Sciatic nerve (tissue), 2 donors: ENCODE measurements around the gene TXLNG. TPM values are rescaled to one million over a fixed set of nuclear protein-coding genes. Genes with fewer than 3 reads are reported as not detected.

ENCODE experiments used
- ATAC-seq: fragments of 200-7000 bp; cut with Tn5 transposase; one replicate; pipeline ENCODE4 v1.9.1; 2020; ENCODE audit warnings: mild to moderate bottlenecking, moderate library complexity
- DNase-seq: peaks from one replicate; pipeline ENCODE4 v3.0.0-alpha.2; 2020; ENCODE audit warnings: low spot score
- intact Hi-C: fragments of 100-400 bp; cut with DNase I; formaldehyde crosslinking; loops from one replicate; pipeline ENCODE4 v1.14.2; 2022
- total RNA-seq: library from RNA; stranded (reverse); fragmentation: NEBNext Ultra II Directional; extraction: Animal tissue kit (Norgen Biotek cat#: 25700); gene quantifications from one replicate; pipeline ENCODE4 v1.2.1, GENCODE V29; 2021
- donor health status: DM: no; HTN: no; CAD: no.
- donor health status: DM: no; HTN: no; CAD: no.

The TXLNG gene
- total RNA-seq, 1 donor from 2014 or later: 17.3 TPM

- no peak for DNase-seq
- no peak for ATAC-seq
- intact Hi-C loops: no loop called here
Observed at GRCh38 chrX:16862829-16863228, 76.6 kb downstream of the TXLNG start.

DNA sequence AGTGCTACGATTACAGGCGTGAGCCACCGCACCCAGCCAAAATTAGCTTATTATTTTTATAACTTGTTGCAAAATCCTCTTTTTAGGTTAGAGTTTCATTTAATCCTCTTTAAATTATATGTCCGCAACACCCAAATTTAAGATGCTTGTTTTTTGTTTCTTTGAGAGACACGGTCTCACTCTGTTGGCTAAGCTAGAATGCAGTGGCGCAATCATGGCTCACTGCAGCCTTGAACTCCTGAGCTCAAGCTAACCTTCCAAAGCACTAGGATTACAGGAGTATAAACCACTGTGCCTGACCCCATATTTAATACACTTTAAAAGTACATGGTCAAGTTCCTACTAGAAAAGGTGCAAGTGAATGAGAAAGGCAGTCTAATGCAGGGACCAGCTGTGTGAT lies 81.7 kb downstream of the TXLNG start:
- ATAC-seq: no peak
- intact Hi-C loops: no loop called here
- no peak for DNase-seq

DNA sequence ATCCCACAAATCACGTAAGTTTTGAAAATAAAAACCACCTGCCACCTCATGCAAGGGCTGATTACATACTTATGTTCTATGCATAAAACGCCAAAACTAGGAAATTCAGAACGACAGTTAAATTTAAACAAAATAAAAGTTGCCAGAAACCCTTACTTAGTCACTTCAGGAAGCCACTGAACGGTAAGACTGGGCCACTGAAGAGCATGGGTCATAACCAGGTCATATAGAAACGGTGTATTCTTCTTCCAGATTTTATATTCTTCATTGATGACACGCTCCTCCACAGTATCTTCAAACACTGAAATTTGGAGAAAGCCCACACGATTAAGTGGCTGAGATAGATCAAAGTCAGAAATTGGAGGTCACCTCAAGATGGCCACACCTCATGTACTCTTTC lies 82.7 kb downstream of the TXLNG start:
- ATAC-seq (no peak), DNase-seq (no peak)
- intact Hi-C loops: no loop called here

DNA sequence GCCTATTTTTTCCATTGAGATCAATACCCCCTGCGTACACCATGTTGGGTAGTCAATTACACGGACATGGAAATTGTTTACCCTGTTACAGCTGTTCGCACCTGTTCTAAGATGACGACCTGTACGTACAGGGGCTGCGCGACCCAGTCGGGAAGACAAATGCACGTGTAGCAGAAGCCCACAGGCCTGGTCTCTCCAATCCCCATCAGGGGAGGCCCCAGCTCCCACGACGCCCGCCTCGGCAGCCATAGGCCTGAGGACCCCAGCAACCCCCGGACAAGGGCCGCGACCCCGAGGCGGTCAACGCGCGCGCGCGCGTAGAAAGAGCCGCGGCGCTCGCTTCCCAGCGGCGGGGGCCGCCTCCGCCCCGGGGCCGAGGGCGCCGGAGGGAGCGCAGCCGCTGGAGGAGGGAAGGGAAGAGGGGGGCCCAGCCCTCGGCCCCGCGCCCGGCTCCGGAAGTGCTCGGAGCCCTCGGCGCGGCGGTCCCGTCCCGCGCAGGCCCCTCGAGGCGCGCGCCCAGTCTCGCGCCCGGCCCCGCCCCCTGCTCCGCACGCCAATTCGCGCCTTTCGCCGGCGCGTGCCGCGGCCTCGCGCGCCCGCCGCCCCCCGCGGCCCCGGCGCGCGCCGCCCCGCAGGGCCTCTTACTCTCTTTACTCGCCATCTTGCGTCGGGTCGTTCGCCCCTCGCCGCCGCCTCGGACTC lies 83.3 kb downstream of the TXLNG start:
- intact Hi-C loops: no loop called here
- DNase-seq (peak; percentile 68), ATAC-seq (peak; percentile 8)

GRCh38 chrX:16870095-16870861 lies 84.0 kb downstream of the TXLNG start, which contains the start of gene RBBP7:
TSS of gene RBBP7 (minus strand) at chrX:16870362. CDS start at chrX:16870053, 309 bp downstream.
- ATAC-seq (peak; percentile 97), DNase-seq (peak; percentile 96)

DNA sequence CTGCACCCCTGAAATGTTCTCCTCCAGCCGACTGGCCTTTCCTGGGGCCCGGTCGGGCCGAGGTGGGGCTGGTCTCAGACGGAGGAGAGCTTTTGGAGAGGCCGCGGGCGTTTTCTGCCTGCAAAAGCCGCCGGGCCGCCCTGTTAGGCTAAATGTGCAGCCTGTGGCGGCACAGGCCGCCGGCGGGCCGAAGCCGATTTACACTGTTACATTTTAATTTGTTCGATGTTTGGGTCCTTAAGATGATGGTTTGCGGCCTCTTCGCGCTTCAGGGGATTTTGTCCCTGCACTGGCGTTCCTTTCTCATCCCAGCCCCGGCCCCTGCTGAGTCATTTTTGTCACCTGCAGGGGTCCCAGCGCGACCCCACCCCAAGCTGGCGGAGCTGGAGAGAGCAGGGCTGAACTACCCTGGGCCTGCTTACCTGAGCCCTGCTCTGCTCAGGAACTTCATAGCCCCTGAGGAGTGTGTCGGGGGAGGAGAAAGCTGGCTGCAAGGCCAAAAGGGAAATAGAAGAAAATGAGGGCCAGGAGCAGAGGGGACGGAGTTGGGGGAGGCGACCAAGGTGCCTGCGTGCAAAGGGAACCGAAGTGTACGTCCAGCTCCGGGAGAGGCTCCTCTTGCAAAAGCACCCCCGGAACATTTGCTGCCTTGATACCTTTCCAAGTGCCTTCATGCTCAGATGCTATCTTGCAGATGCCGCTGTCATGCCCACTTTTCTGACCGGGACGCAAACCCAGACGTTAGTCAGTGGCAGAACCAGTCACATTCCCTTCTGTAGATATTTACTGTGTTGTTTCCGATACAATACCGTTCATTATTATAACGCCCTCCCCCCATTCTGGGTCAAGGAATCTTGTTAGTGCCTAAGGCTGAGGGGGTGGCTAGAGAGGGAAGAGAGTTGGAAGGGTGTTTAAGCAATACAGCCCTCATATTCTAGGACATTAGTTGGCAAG lies 84.9 kb downstream of the TXLNG start:
- DNase-seq (peak; percentile 74), ATAC-seq (peak; percentile 33)
- intact Hi-C loops: no loop called here

More at GRCh38 chrX:16870095-16870861, 84.0 kb downstream of the TXLNG start, which contains the start of gene RBBP7:
- intact Hi-C loops: no loop called here

DNA sequence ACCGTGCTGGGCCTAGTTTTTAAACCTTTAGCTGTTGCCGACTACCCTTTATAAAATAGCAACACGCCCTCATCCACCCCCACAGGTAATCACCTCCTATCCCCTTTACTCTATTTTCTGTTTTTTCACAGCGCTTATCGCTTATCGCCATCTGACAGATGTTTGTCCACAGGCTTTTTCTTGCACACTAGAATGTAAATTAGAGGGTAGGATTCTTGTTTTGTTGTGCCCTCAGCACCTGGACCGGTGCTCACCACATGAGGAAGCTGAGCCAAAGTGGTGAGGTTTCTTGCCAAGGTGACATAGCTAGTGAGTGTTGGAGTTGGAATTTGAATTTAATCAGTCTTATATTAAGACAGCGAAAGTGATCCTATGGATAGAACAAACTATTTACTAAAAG lies 86.8 kb downstream of the TXLNG start:
- ATAC-seq: no peak
- intact Hi-C loops: no loop called here
- DNase-seq: no peak

- no peak for DNase-seq
- no peak for ATAC-seq
- intact Hi-C loops: no loop called here
Observed at GRCh38 chrX:16874458-16875095, 88.3 kb downstream of the TXLNG start.

- DNase-seq: no peak
- intact Hi-C loops: no loop called here
- ATAC-seq: no peak
Observed at GRCh38 chrX:16876696-16877095, 90.4 kb downstream of the TXLNG start.

- DNase-seq: no peak
- intact Hi-C loops: no loop called here
- ATAC-seq: peak; percentile 65
Observed at GRCh38 chrX:16882169-16882568, 95.9 kb downstream of the TXLNG start.

DNA sequence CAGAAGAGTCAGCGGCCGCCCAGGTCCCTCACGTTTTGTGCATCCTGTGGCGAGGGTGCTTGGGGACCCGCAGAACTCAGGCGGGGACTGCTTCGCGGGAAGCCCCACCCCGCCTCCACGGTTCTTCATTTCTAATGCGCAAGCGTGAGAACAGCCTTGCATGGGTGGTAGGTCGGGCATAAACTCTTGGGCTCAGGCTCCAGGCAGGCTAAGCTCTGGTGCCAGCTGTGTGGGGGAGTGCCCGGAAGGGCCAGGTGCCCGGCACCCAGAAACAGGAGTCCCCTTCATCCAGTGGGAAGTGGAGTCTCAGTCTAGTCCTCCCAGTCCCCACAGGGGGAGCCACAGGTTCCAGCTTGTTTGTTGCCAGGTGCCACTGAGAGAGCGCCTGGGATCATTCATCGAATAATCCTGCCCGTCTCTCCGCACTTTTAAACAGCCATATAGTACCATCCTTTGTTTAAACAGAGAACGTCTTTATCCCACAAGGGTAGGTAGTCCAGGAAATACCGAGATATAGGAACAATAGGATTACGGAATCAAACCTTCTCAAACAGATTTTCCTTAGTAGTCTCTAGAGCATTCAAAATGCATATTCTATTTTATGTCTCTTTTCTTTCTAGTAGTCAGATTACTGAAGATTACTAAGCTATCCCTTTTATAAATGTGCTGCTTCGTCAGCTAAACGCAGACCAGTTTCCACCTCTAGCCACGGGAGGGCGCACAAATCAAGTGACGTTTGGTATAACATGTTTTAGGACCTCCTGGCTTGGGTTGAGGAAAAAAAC lies 96.6 kb downstream of the TXLNG start:
- ATAC-seq: peak; percentile 82
- peak; percentile 82 for DNase-seq
- intact Hi-C loops: no loop called here

GRCh38 chrX:16883487-16883804 lies 97.2 kb downstream of the TXLNG start:
- no peak for DNase-seq
- intact Hi-C loops: no loop called here

DNA sequence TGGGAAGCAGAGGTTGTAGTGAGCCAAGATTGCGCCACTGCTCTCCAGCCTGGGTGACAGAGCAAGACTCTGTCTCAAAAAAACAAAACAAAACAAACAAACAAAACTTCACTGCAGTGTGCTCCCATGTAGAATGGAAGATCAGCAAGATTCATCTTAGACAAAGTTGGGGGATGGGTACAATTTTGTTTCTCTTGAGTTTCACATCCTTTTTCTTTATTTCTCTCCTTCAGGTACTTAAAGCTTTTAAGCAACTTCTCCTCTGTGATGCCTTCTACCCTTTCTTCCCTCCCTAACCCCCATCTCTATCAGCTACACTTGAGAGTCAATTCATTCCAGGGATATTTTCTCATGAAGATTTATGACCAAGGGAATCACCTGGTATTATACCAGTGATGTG lies 99.4 kb downstream of the TXLNG start:
- ATAC-seq (no peak), DNase-seq (no peak)
- intact Hi-C loops: no loop called here

More at GRCh38 chrX:16883487-16883804, 97.2 kb downstream of the TXLNG start:
- ATAC-seq: no peak

GRCh38 chrX:16892504-16893362 lies 106.5 kb downstream of the TXLNG start:
- DNase-seq: peak; percentile 79
- ATAC-seq: peak; percentile 85
- intact Hi-C loops: no loop called here
